Peyer's patch (tissue), 4 donors: ENCODE data around the gene ATP8A1.

Experiments
- POLR2A ChIP-seq, 2 donors: fragments of 450-650 bp; IDR thresholded peaks; one replicate each; pipeline ENCODE4 v1.5.1; 2017; ENCODE audit warnings: antibody characterized with exemption in 2 of 2, mild to moderate bottlenecking in 2 of 2, moderate library complexity in 2 of 2
- TF ChIP-seq, protein P1 (sequence below), 6 experiments: fragments of 450-650 bp in 4 of 6; fragments of 200-600 bp in 2 of 6; sonication (generic) in 1 of 6; IDR thresholded peaks; one replicate each; pipeline ENCODE4 v1.5.1; 2017 to 2019; ENCODE audit warnings: antibody characterized with exemption in 6 of 6, mild to moderate bottlenecking in 3 of 6, moderate library complexity in 1 of 6

DNA sequence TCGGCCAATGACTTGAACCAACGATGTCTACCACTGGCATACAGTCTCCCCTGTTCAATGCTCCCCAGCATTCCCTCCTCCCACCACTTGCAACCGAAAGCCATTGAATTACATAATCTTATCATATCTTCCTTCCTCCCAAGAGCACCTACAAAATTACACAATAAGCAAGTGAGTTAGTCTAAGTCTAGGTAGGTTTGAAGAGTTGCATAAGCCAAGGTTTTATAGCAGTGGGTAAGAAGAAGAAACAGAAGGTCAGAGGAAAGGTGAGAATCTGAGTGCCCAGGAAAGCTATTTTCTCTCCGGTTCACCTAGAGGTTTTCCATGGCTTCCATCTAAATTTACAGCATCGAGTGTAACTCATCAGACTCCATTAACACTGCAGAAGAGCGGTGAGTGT, 40.3 kb downstream of the ATP8A1 start:
- TF ChIP-seq, protein P1, sequence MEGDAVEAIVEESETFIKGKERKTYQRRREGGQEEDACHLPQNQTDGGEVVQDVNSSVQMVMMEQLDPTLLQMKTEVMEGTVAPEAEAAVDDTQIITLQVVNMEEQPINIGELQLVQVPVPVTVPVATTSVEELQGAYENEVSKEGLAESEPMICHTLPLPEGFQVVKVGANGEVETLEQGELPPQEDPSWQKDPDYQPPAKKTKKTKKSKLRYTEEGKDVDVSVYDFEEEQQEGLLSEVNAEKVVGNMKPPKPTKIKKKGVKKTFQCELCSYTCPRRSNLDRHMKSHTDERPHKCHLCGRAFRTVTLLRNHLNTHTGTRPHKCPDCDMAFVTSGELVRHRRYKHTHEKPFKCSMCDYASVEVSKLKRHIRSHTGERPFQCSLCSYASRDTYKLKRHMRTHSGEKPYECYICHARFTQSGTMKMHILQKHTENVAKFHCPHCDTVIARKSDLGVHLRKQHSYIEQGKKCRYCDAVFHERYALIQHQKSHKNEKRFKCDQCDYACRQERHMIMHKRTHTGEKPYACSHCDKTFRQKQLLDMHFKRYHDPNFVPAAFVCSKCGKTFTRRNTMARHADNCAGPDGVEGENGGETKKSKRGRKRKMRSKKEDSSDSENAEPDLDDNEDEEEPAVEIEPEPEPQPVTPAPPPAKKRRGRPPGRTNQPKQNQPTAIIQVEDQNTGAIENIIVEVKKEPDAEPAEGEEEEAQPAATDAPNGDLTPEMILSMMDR (IDR thresholded peaks at IDR 0.05): no peak
- TF ChIP-seq POLR2A (IDR thresholded peaks at IDR 0.05): no peak
